Hepatocyte (in vitro differentiated cells): ENCODE data around the gene SPOCK2.

Experiments
- EZH2 ChIP-seq: fragments of 200-600 bp; sonication (generic); IDR thresholded peaks from 2 replicates; pipeline ENCODE4 v1.6.1; 2016; ENCODE audit warnings: antibody characterized with exemption, mild to moderate bottlenecking, borderline replicate concordance
- TF ChIP-seq, protein P1 (sequence below): fragments of 200-600 bp; sonication (generic); IDR thresholded peaks from 2 replicates; pipeline ENCODE4 v1.5.1; 2016; ENCODE audit warnings: antibody characterized with exemption, mild to moderate bottlenecking; ENCODE audit not compliant: poor library complexity

DNA sequence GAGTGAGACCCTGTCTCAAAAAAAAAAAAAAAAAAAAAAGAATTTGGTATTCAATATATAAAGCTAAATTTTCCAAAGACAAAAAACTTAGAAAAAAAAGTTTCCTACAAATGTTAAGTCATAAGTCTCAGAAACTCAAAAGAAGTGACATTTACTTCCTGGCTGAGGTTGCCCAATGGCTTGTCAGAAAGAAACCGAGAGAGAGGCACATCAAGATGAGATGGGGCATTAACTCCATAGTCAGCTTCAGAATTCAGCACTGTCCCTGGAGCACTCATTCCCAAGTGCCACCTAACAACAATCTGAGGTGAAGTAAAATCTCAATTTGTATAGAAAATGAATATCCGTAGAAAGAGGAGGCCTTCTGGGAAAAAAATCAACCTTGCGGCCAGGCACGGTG, 6.8 kb upstream of the SPOCK2 start:
- TF ChIP-seq, protein P1, sequence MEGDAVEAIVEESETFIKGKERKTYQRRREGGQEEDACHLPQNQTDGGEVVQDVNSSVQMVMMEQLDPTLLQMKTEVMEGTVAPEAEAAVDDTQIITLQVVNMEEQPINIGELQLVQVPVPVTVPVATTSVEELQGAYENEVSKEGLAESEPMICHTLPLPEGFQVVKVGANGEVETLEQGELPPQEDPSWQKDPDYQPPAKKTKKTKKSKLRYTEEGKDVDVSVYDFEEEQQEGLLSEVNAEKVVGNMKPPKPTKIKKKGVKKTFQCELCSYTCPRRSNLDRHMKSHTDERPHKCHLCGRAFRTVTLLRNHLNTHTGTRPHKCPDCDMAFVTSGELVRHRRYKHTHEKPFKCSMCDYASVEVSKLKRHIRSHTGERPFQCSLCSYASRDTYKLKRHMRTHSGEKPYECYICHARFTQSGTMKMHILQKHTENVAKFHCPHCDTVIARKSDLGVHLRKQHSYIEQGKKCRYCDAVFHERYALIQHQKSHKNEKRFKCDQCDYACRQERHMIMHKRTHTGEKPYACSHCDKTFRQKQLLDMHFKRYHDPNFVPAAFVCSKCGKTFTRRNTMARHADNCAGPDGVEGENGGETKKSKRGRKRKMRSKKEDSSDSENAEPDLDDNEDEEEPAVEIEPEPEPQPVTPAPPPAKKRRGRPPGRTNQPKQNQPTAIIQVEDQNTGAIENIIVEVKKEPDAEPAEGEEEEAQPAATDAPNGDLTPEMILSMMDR: no peak
- TF ChIP-seq EZH2: no peak
